IPS-20b (cell line): ENCODE measurements around the gene H3-3A.
A peak's percentile ranks its signal among the peaks of the same experiment; 100 is the strongest.

Experiments
- H3K27ac ChIP-seq: one replicate; pipeline ENCODE4 v1.5.1; 2013; ENCODE audit warnings: low read length
- H3K27me3 ChIP-seq: 2 replicates; pipeline ENCODE4 v1.6.1; 2013; ENCODE audit warnings: mild to moderate bottlenecking, low read length, inconsistent platforms; ENCODE audit not compliant: insufficient read depth
- H3K36me3 ChIP-seq: 2 replicates; pipeline ENCODE4 v1.6.1; 2013; ENCODE audit warnings: low read depth, mild to moderate bottlenecking, inconsistent platforms, low read length, moderate library complexity; ENCODE audit not compliant: insufficient read depth
- H3K4me1 ChIP-seq: 2 replicates; pipeline ENCODE4 v1.6.1; 2013; ENCODE audit warnings: mild to moderate bottlenecking, control low read depth, inconsistent platforms, low read length, moderate library complexity; ENCODE audit not compliant: insufficient read depth
- H3K4me3 ChIP-seq: 2 replicates; pipeline ENCODE4 v1.5.1; 2013; ENCODE audit warnings: mild to moderate bottlenecking, low read length, inconsistent platforms
- H3K9ac ChIP-seq: 2 replicates; pipeline ENCODE4 v1.6.1; 2013; ENCODE audit warnings: low read depth, mild to moderate bottlenecking, inconsistent platforms, low read length, moderate library complexity
- H3K9me3 ChIP-seq: 2 replicates; pipeline ENCODE4 v1.6.1; 2013; ENCODE audit warnings: mild to moderate bottlenecking, low read depth, low read length, inconsistent platforms; ENCODE audit not compliant: insufficient read depth

The H3-3A gene

GRCh38 chr1:226092965-226093364, 30.4 kb downstream of the H3-3A start:
- Histone ChIP-seq H3K27ac (no peak overlapping the region), H3K36me3 (no peaks in the 10 kb centered on the region), H3K9ac (no peak overlapping the region)

GRCh38 chr1:226093621-226094020, 31.1 kb downstream of the H3-3A start:
- no peaks in the 10 kb centered on the region; the same call in 1 of the 2 replicates for H3K27me3 ChIP-seq
- no peaks in the 10 kb centered on the region for H3K9me3 ChIP-seq
- H3K9ac ChIP-seq = no peak overlapping the region
- no peak overlapping the region for H3K27ac ChIP-seq
- no peaks in the 10 kb centered on the region for H3K36me3 ChIP-seq
- H3K4me1 ChIP-seq = peaks cover 6% of the 10 kb centered on the region; the same call in 1 of the 2 replicates
- H3K4me3 ChIP-seq = no peak overlapping the region

More at GRCh38 chr1:226092965-226093364, 30.4 kb downstream of the H3-3A start:
- Histone ChIP-seq H3K4me1 (peaks cover 4% of the 10 kb centered on the region; the same call in 1 of the 2 replicates), H3K27me3 (no peaks in the 10 kb centered on the region; the same call in 1 of the 2 replicates), H3K9me3 (no peaks in the 10 kb centered on the region), H3K4me3 (no peak overlapping the region)

DNA sequence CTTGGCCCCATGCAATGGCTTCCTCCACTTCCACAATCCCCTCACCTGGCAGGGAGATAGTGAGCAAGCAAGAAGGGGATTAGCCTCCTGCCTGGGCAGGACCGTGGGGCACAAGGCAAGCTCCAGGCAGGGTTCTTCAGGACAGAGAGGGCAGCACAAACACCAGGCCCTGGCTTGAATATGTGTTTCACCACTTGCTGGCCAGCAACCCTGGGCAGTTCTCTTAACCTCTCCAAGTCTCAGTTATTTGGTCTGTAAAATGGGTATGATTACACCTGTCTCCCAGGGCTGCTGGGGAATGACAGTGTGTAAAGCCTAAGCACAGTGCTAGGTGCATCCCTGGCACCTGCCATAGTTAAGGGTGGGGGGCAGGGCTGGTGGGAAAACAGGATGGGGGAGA, 31.9 kb downstream of the H3-3A start:
- H3K9ac ChIP-seq = no peak overlapping the region
- H3K27me3 ChIP-seq = peaks cover 6% of the 10 kb centered on the region
- H3K4me1 ChIP-seq = peaks cover 6% of the 10 kb centered on the region; the same call in 1 of the 2 replicates
- H3K4me3 ChIP-seq = no peak overlapping the region
- no peaks in the 10 kb centered on the region for H3K36me3 ChIP-seq
- no peaks in the 10 kb centered on the region for H3K9me3 ChIP-seq
- H3K27ac ChIP-seq = no peak overlapping the region

DNA sequence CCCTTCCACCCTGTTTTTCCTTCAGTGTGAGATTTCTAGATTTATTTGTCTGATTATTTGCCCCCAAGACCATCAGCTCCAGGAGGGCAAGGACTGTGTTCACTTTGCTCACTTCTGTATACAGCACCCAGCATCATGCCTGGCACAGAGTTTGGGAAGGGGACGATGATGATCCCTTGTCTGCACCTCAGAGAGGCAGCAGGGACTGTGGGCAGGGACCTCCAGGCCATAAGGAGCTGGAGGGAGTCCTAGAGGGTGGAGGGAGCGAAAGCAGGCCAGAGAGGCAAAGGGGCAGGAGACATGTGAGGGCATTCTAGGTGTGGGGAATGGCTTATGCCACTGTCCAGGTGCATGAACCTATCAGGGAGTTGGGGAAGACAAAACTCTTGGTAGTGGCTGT, 32.8 kb downstream of the H3-3A start:
- no peak overlapping the region for H3K27ac ChIP-seq
- H3K4me3 ChIP-seq = no peak overlapping the region
- H3K27me3 ChIP-seq = peaks cover 15% of the 10 kb centered on the region
- peaks cover 6% of the 10 kb centered on the region; the same call in 1 of the 2 replicates for H3K4me1 ChIP-seq
- H3K9ac ChIP-seq = no peak overlapping the region
- H3K36me3 ChIP-seq = no peaks in the 10 kb centered on the region
- H3K9me3 ChIP-seq = no peaks in the 10 kb centered on the region

GRCh38 chr1:226097866-226098625, 35.5 kb downstream of the H3-3A start:
- H3K9ac ChIP-seq = no peak overlapping the region

GRCh38 chr1:226098870-226099835, 36.6 kb downstream of the H3-3A start:
- H3K36me3 ChIP-seq = no peaks in the 10 kb centered on the region
- peaks cover 6% of the 10 kb centered on the region; the same call in 1 of the 2 replicates for H3K4me1 ChIP-seq
- H3K27me3 ChIP-seq = peaks cover 17% of the 10 kb centered on the region
- H3K9me3 ChIP-seq = no peaks in the 10 kb centered on the region
- no peak overlapping the region for H3K4me3 ChIP-seq
- H3K27ac ChIP-seq = no peak overlapping the region
- H3K9ac ChIP-seq = no peak overlapping the region

More at GRCh38 chr1:226097866-226098625, 35.5 kb downstream of the H3-3A start:
- H3K4me3 ChIP-seq = no peak overlapping the region
- peaks cover 6% of the 10 kb centered on the region; the same call in 1 of the 2 replicates for H3K4me1 ChIP-seq
- no peaks in the 10 kb centered on the region for H3K36me3 ChIP-seq
- H3K9me3 ChIP-seq = no peaks in the 10 kb centered on the region
- H3K27ac ChIP-seq = no peak overlapping the region
- H3K27me3 ChIP-seq = peaks cover 17% of the 10 kb centered on the region

GRCh38 chr1:226100436-226101391, 38.2 kb downstream of the H3-3A start:
- H3K27ac ChIP-seq = no peak overlapping the region
- H3K4me1 ChIP-seq = peaks cover 6% of the 10 kb centered on the region; the same call in 1 of the 2 replicates
- H3K27me3 ChIP-seq = peaks cover 17% of the 10 kb centered on the region
- H3K9me3 ChIP-seq = no peaks in the 10 kb centered on the region
- peak overlapping the region; percentile 76 for H3K4me3 ChIP-seq
- no peak overlapping the region; the same call in 1 of the 2 replicates for H3K9ac ChIP-seq
- H3K36me3 ChIP-seq = no peaks in the 10 kb centered on the region

- Histone ChIP-seq H3K9me3 (no peaks in the 10 kb centered on the region), H3K9ac (no peak overlapping the region), H3K27ac (no peak overlapping the region), H3K36me3 (no peaks in the 10 kb centered on the region), H3K4me3 (no peak overlapping the region), H3K4me1 (peaks cover 9% of the 10 kb centered on the region; the same call in 1 of the 2 replicates), H3K27me3 (peaks cover 8% of the 10 kb centered on the region)
Measured at GRCh38 chr1:226104671-226105121, 42.2 kb downstream of the H3-3A start.

DNA sequence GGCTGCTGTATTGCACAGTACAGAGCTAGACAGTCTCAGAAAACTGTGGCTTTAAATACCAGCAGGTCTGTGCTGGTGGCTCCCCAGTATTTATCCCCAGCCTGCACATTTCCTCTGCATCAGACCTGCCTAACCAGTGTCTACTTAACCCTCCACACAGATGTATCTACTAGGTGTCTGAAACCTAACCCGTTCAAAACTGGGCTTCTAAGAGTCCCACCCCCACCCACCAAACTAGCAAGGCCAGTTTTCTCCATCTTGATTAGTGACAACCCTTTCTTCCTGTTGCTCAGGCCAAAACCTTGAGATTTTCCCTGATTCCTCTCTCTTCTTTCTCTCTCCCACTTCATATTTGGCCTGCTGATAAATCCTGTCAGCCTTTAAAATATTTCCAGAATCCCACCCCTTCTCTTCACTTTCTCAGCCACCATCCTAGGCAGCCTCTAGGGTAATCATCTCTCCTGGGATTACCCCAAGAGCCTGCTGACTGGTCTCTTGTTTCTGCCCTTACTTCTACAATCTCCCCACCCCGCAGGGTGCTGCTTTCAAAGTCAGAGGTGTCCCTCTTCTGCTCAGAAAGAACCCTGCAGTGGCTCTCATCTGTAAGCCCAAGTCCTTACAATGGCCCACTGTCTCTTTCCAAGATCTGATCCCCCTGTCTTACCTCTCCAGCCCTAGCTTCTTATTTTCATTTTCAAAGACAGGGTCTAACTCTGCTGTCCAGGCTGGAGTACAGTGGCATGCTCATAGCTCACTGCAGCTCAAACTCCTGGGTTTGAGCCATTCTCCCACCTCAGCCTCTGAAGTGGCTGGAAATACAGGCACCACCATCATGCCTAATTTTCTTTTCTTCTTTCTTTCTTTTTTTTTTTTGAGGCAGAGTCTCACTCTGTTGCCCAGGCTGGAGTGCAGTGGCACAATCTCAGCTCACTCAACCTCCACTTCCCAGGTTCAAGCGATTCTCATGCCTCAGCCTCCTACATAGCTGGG, 45.2 kb downstream of the H3-3A start:
- peaks cover 22% of the 10 kb centered on the region for H3K27me3 ChIP-seq
- H3K9ac ChIP-seq = no peak overlapping the region; the same call in 1 of the 2 replicates
- H3K4me1 ChIP-seq = peaks cover 29% of the 10 kb centered on the region
- no peaks in the 10 kb centered on the region for H3K36me3 ChIP-seq
- no peak overlapping the region for H3K27ac ChIP-seq
- no peaks in the 10 kb centered on the region for H3K9me3 ChIP-seq
- no peak overlapping the region for H3K4me3 ChIP-seq
